ENCODE results near the gene MREG. TPM values are rescaled to one million over a fixed set of nuclear protein-coding genes. Genes with fewer than 3 reads are reported as not detected.

The MREG gene
- total and polyA plus RNA-seq, 3 donors from 2014 or later = 3.0 to 5.2 (median 4.3) TPM

- TF ChIP-seq POLR2A (IDR thresholded peaks at IDR 0.05) = no peak
- TF ChIP-seq CTCF (IDR thresholded peaks at IDR 0.05) = no peak
- Histone ChIP-seq H3K4me3 (no peak overlapping the region), H3K27me3 (no peaks in the 10 kb centered on the region), H3K27ac (no peak overlapping the region), H3K9me3 (no peaks in the 10 kb centered on the region), H3K4me1 (peaks cover 11% of the 10 kb centered on the region), H3K36me3 (ENCODE audit: low read depth, missing control alignments) (no peaks in the 10 kb centered on the region)
- intact Hi-C loops (cut with DNase I; ENCODE audit: low total_unique reads) = no loop called here
- 58 to 63% methylated on average over 3 of the region's 3 CpGs for WGBS, 2 donors
- no peak for DNase-seq
These were observed 94.3 kb downstream of the MREG start for GRCh38 chr2:215918901-215919599.

GRCh38 chr2:215917953-215918620, 95.3 kb downstream of the MREG start:
- peak overlapping the region in 1 of 2 donors; percentile 40 for H3K27ac ChIP-seq
- TF ChIP-seq CTCF (IDR thresholded peaks at IDR 0.05) = no peak
- TF ChIP-seq POLR2A (IDR thresholded peaks at IDR 0.05) = no peak
- no peak overlapping the region for H3K4me3 ChIP-seq
- H3K36me3 ChIP-seq (ENCODE audit: low read depth, missing control alignments) = no peaks in the 10 kb centered on the region
- H3K4me1 ChIP-seq = peaks cover 11% of the 10 kb centered on the region
- intact Hi-C loops (cut with DNase I; ENCODE audit: low total_unique reads) = no loop called here
- H3K9me3 ChIP-seq = no peaks in the 10 kb centered on the region
- no peaks in the 10 kb centered on the region for H3K27me3 ChIP-seq
- DNase-seq = no peak
- WGBS, 2 donors = 44 to 50% methylated on average over 3 of the region's 3 CpGs

- Histone ChIP-seq H3K36me3 (ENCODE audit: low read depth, missing control alignments) (no peaks in the 10 kb centered on the region), H3K9me3 (no peaks in the 10 kb centered on the region), H3K27me3 (no peaks in the 10 kb centered on the region), H3K27ac (no peak overlapping the region), H3K4me3 (no peak overlapping the region), H3K4me1 (peaks cover 9% of the 10 kb centered on the region)
- intact Hi-C loops (cut with DNase I; ENCODE audit: low total_unique reads) = no loop called here
- TF ChIP-seq POLR2A (IDR thresholded peaks at IDR 0.05) = no peak
- 81 to 86% methylated on average over 5 of the region's 5 CpGs for WGBS, 2 donors
- no peak for DNase-seq
These were observed 97.9 kb downstream of the MREG start for GRCh38 chr2:215915441-215915840.

- Histone ChIP-seq H3K4me1 (peaks cover 7% of the 10 kb centered on the region), H3K27me3 (no peaks in the 10 kb centered on the region), H3K4me3 (no peak overlapping the region), H3K9me3 (no peaks in the 10 kb centered on the region), H3K27ac (no peak overlapping the region), H3K36me3 (ENCODE audit: low read depth, missing control alignments) (no peaks in the 10 kb centered on the region)
- DNase-seq = no peak
- TF ChIP-seq CTCF (IDR thresholded peaks at IDR 0.05) = no peak
- no peak for TF ChIP-seq POLR2A (IDR thresholded peaks at IDR 0.05)
- 91 to 92% methylated on average over 4 of the region's 4 CpGs for WGBS, 2 donors
- intact Hi-C loops (cut with DNase I; ENCODE audit: low total_unique reads) = no loop called here
These were observed 98.6 kb downstream of the MREG start for GRCh38 chr2:215914777-215915165.

- no peak overlapping the region for H3K27ac ChIP-seq
- no peaks in the 10 kb centered on the region for H3K27me3 ChIP-seq
- peaks cover 7% of the 10 kb centered on the region for H3K4me1 ChIP-seq
- TF ChIP-seq POLR2A (IDR thresholded peaks at IDR 0.05) = no peak
- TF ChIP-seq CTCF (IDR thresholded peaks at IDR 0.05) = no peak
- H3K36me3 ChIP-seq (ENCODE audit: low read depth, missing control alignments) = no peaks in the 10 kb centered on the region
- H3K4me3 ChIP-seq = no peak overlapping the region
- H3K9me3 ChIP-seq = no peaks in the 10 kb centered on the region
- intact Hi-C loops (cut with DNase I; ENCODE audit: low total_unique reads) = no loop called here
- DNase-seq = no peak
- WGBS, 2 donors = 95 to 98% methylated on average over 3 of the region's 3 CpGs
These were observed 99.1 kb downstream of the MREG start for GRCh38 chr2:215914054-215914776.

Data from testis (tissue), 3 donors.